CD4-positive, alpha-beta T cell treated with Interleukin-4 for 1 hour (primary cell): Measurements from ENCODE around the gene MACROD2.

ENCODE experiments used
- DNase-seq, 2 donors: peaks; one replicate each; pipeline ENCODE4 v3.0.0-alpha.2; 2020 to 2022

MACROD2 gene

GRCh38 chr20:16081421-16081820 lies 2086.1 kb downstream of the MACROD2 start:
- DNase-seq, result no peak

DNA sequence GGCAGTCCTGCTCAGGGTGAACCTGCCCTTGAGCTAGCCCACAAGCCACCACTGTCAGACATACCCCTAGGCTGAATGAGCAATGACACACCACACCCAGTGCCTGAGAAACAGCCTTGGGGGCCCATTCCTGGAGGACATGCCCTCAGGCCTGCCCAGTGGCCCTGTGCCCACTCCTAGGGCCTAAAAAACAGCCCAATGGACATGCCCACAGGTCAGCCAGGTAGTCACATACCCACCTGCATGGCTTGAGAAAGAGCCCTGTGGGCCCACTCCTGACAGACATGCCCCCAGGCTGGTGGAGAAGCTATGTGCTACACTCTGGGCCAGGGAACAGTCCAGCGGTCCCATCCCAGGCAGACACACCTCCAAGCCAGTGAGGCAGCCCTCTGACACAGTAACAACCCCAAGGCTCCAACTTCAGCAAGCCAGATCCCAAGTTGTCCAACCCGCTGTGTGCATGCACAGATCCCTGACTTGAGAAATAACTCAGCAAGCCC lies 2086.8 kb downstream of the MACROD2 start:
- DNase-seq, result no peak

DNA sequence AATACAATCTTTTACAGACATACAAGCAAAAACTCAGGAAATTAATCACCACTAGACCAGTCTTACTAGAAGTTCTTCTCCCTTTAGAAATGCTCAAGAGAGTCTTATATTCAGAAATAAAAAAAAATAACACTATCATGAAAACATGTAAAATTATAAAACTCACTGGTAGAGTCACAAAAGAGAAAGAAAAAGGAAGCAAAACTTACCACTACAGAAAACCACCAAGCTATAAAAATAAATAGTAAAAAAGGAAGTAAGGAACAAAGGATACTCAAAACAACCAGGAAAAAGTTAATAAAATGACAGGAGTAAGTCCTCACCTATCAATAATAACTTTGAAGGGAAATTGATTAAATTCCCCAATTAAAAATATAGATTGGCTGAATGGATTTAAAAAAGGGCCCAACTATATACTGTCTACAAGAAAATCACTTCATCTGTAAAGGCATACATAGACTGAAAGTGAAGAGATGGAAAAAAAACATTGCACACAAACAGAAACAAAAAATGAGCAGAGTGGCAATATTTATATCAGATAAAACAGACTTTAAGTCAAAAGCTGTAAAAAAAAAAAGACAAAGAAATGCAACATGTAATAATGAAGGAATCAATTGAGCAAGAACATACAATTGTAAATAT lies 2088.4 kb downstream of the MACROD2 start:
- DNase-seq, result no peak

- DNase-seq, result no peak
Observed at GRCh38 chr20:16095226-16095625, 2099.9 kb downstream of the MACROD2 start.

- no peak for DNase-seq
Observed at GRCh38 chr20:16096756-16097326, 2101.5 kb downstream of the MACROD2 start.

DNA sequence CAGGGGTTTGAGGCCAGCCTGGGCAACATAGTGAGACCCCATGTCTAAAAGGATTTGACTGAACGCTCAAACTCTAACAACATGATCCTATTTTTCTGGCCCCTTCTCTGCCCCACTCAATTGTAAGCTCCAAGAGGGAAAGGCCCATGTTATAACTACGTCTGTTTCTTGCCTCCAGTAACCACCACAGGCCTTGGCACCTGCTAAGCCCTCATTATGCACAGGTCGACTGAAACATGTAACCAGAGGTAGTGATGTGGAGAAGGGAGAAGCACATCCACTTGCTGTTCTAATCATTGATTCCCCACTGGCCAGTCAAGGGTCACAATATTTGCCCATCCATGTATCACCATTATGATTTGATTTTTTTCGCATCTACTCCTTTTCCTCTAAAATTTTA lies 2102.5 kb downstream of the MACROD2 start:
- DNase-seq, result no peak

GRCh38 chr20:16098890-16099639 lies 2103.7 kb downstream of the MACROD2 start:
- no peak for DNase-seq

DNA sequence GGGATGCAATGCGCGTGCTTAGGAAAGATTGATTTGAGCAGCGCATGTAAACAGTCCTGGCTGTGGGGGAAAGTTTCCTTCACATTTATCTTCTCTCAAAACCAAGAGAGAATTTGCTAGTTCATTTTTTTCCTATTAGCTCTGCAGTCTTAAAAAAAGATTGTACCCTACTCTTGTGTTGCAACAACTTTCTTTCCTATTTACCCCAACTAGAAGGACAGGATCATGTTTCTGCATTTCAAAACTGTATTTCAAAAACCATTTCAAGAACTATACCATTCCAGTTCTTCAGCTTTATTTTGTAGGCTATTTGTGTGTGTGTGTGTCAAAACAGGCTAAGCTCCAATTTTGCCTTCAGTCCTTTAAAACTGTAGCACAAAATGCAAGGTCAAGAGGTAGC lies 2104.8 kb downstream of the MACROD2 start:
- DNase-seq, result no peak

GRCh38 chr20:16100767-16101166 lies 2105.5 kb downstream of the MACROD2 start:
- no peak for DNase-seq
